Stimulated activated CD8-positive, alpha-beta memory T cell treated with anti-CD3 and anti-CD28 coated beads, Interleukin-4, amount 100 ng/mL, for 24 hours (primary cell): ENCODE data around the gene TRIM71.
"Not testable (repeated sequence)": the region's sequence is repeated elsewhere in the genome, so short reads cannot be mapped to it uniquely, and the experiment has no call there.

Experiments
- DNase-seq: peaks from one replicate; pipeline ENCODE4 v3.0.0-alpha.2; 2020; ENCODE audit warnings: low read depth

The TRIM71 gene

DNA sequence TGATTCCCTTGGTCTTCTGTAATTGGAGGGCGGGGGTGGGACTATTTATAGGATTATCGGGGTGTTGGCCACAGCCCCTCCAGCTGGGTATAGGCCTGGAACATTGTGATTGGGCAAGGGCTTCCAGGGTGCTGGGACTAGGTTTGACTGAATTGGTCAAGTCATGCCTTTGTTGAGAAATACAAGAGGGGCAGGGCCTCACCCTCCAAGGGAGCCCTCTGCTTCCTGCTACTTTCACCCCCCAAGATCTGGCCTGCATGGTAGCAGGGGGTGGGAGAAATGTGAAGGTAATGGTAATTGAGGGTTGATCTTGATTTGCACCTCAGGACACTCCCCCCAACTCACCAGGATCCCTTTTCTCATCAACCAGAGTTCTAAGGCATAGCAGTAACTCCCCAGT, 25.2 kb downstream of the TRIM71 start:
- DNase-seq: no peak

DNA sequence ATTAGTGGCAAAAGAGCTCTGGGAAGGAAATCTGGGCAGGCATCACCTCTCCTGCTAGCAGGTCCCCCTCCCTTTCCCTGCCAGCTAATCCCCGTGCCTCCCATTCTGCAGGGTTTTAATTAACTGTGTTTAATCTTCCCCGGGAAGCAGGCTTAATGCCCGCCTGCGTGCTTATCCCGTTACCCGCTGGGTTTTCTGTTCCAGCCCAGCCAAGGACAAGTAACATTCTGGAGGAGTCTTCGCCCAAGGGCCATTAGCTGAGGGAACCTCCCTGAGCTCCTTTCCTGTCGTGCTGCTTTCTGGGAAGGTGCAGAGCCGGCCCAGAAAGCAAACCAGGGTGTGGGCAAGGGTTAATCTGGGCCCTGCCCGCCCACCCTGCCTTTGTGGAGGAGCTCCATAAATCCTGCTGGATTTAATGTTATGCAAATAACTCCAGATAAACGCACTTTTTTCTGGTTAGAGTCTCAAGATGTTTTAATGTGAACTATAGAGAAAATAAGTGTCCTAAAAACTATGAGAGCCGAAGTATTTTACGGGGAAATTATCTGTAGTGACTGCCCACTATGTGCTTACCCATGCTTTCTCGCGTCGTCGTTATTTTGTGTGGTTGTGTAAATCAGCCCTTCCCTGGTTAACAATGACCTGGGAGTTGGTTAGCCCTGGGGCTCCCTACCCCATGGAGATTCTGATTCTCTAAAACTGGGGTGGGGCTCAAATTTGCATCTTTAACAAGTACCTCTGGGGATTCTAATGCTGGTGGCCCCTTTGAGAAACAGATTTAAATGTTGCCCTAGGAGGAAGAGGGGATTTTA, 25.9 kb downstream of the TRIM71 start:
- no peak for DNase-seq

- no peak for DNase-seq
Measured at GRCh38 chr3:32844322-32844654, 26.5 kb downstream of the TRIM71 start.

- no peak for DNase-seq
Measured at GRCh38 chr3:32844914-32845313, 27.1 kb downstream of the TRIM71 start.

DNA sequence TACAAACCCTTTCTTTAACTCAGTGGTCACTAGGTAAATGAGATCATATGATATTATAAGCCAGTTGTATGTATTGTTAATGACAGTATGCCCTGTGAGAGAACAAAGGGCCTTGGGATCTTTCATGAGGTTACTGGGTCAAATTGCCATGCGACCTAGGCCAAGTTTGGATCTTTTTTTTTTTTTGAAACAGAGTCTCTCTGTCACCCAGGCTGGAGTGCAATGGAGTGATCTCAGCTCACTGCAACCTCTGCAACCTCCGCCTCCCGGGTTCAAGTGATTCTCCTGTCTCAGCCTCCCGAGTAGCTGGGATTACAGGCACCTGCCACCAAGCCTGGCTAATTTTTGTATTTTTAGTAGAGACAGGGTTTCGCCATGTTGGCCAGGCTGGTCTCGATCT, 27.7 kb downstream of the TRIM71 start:
- not testable (repeated sequence) for DNase-seq

DNA sequence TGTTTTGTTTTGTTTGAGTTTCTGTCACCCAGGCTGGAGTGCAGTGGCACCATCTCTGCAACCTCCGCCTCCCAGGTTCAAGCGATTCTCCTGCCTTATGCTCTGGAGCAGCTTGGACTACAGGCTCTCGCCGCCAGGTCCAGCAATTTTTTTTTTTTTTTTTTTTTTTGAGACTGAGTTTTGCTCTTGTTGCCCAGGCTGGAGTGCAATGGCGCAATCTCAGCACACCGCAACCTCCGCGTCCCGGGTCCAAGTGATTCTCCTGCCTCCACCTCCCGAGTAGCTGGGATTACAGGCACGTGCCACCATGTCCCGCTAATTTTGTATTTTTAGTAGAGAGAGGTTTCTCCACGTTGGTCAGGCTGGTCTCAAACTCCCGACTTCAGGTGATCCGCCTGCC, 29.2 kb downstream of the TRIM71 start:
- DNase-seq: not testable (repeated sequence)

GRCh38 chr3:32847528-32847927, 29.7 kb downstream of the TRIM71 start:
- DNase-seq: no peak

- no peak for DNase-seq
Measured at GRCh38 chr3:32848215-32848614, 30.4 kb downstream of the TRIM71 start.

DNA sequence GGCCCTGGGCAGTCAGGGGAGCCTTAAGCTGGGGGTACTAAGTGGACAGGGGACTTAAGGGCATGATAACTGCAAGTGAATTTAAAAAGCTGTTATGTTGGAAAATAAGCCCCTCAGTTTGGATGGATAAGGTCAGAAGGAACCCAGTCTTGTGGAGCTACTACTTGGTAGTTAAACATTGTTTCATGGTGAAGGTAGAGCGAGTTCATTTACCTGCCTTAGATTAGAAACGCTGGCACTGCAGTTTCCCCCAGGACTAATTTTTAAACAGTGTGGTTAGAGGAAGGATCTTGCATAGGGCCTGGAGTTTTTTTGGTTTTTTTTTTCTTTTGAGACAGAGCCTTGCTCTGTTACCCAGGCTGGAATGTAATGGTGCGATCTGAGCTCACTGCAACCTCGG, 31.2 kb downstream of the TRIM71 start:
- no peak for DNase-seq

- DNase-seq: no peak
Measured at GRCh38 chr3:32850226-32850625, 32.4 kb downstream of the TRIM71 start.

GRCh38 chr3:32850636-32851035, 32.8 kb downstream of the TRIM71 start:
- DNase-seq: no peak

- DNase-seq: no peak
Measured at GRCh38 chr3:32852146-32852545, 34.3 kb downstream of the TRIM71 start.

DNA sequence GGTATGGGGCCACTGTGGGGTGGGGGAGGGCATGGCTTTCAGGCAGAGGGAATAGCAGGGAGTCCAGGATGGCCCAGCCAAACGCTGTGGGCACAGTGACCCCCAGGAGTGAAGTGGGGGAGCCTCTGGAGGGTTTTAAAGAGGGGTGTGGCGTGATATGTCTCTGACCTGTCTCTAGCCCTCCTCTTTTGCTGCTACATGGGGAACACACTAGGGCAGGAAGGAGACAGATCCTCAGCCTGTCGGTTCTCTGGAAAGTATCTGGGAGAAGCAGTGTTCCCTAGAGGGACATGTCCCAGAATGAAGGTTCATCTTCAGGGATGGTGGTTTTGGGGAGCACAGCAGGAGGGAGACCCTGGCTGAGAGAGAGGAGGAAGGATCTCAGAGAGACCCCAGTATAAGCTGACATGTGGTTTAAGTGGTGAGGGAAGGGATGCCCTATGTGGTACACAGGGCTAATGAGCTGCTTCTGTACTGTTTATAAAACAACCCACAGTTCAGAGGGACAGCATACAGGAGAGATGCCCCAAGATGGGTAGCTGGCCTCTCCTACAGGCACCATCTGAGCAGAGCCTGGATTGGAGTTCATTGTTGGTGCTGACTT, 37.7 kb downstream of the TRIM71 start:
- DNase-seq: no peak

DNA sequence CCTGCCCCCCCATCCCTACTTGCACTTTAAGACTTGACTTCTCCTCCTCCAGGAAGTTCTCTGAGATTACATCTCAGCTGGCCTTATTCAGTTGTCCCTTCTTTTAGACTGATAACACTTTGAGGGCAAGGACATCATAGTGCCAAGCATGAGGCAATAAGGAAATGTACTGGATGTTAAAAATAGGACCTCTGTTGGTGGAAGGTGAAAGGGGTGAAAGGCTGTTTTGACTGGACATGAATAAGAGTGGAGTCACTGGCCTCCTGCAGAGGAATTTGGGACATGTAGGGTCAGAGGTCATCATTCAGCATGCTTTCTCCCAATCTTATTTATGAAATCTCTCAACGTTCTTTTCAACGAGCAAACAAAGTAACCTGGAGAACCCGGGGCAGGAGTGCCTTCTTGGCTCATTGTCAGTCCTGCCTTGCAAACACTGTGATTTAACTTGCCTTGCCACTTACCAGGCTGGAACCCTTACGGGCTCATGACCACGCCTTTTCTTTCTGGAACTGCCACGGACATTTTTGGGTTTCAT, 38.6 kb downstream of the TRIM71 start:
- no peak for DNase-seq

DNA sequence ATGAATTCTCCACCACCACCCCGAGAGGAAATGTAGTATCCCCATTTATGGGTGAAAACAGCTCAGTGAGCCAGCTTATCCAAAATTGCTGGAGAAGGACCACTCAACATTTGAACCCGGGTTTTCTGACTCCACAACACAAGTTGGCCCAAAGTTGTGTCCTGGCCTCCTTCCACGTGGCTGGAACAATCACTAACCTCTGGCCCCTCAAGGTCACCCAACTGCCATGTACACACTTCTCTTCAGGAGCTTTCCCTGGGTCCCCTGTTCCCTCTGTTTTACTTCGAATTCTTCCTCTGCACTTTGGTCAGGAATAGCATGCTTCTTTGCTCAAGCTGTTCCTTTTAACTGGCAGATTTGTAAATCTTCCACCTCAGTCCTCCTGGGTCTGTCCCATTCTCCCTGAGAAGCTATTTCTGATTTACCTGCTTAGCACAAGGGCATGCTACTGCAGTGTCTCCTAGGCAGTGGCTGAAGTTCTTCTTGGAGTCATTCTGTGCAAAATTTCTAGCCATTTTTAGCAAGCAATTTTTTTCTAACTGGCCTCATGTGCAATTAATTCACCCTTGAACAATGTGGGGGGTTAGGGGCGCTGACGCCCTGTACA, 39.2 kb downstream of the TRIM71 start:
- no peak for DNase-seq

GRCh38 chr3:32857921-32858320, 40.1 kb downstream of the TRIM71 start:
- no peak for DNase-seq

GRCh38 chr3:32859604-32860237, 41.9 kb downstream of the TRIM71 start:
- no peak for DNase-seq

- DNase-seq: no peak
Measured at GRCh38 chr3:32860499-32860898, 42.7 kb downstream of the TRIM71 start.

- DNase-seq: no peak
Measured at GRCh38 chr3:32861681-32862080, 43.9 kb downstream of the TRIM71 start.

GRCh38 chr3:32862247-32862935, 44.6 kb downstream of the TRIM71 start:
- no peak for DNase-seq

DNA sequence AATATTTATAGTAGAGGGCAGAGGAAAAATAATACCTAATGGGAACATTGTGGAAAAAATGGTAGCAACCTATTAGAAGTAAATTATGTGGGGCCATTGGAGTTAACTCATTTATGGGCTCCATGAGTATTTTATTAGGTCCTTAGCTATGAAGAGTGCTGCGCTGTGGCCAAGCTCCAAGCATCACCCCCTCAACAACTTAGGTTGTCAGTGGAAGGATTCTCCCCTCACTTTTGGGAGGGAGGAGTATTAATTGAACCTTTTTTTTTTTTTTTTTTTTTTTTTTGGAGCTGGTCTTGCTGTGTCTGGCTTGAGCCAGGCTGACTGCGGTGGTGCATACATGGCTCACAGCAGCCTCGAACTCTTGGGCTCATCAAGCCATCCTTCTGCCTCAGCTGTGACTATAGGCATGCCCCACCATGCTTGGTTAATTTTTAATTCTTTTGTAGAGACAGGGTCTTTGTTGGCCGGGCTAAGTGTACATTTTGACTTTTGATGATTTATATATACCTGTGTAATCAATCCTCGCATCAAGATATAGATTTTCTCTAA, 45.2 kb downstream of the TRIM71 start:
- no peak for DNase-seq

- no peak for DNase-seq
Measured at GRCh38 chr3:32865383-32865782, 47.6 kb downstream of the TRIM71 start.
